ENCODE results near the gene GOLGA6D. TPM values are rescaled to one million over a fixed set of nuclear protein-coding genes. Genes with fewer than 3 reads are reported as not detected.

GOLGA6D gene
- total RNA-seq: not detected in 2 replicates

GRCh38 chr15:75282572-75282971 lies at the start of gene GOLGA6D:
Gene GOLGA6D, plus strand, starts transcription at chr15:75282835. Its CDS starts 41 bp downstream, at chr15:75282876.

GRCh38 chr15:75258034-75258433 lies 24.6 kb upstream of the GOLGA6D start, which contains the start of gene GOLGA6C:
Gene GOLGA6C, plus strand, starts transcription at chr15:75258334. Its CDS starts 265 bp downstream, at chr15:75258599.

GRCh38 chr15:75335705-75336355 lies 53.2 kb downstream of the GOLGA6D start, which contains the start of gene COMMD4:
Gene COMMD4, plus strand, starts transcription at chr15:75336063. Its CDS starts 27 bp downstream, at chr15:75336090.

Small RNAs within 50 kb of the gene (small RNA-seq; reads per million reads assigned to genes)
- gene AC068338.1 (not detected), gene RN7SL327P (not detected), gene RN7SL489P (not detected)

Other genes with a start within 250 kb of the GOLGA6D start
- 5.9 and 8.0 TPM in 2 replicates for gene C15orf39, start 81.0 kb upstream of the GOLGA6D start, total RNA-seq
- gene GOLGA6C, start 24.5 kb upstream of the GOLGA6D start, total RNA-seq: not detected in 2 replicates
- gene COMMD4, start 53.2 kb downstream of the GOLGA6D start, total RNA-seq: 61.8 and 73.1 TPM in 2 replicates
- 2.0 and 2.9 TPM in 2 replicates for gene NEIL1, start 64.2 kb downstream of the GOLGA6D start, total RNA-seq
- gene MAN2C1, start 85.8 kb downstream of the GOLGA6D start, total RNA-seq: 144 and 174 TPM in 2 replicates
- gene SIN3A, start 168.9 kb downstream of the GOLGA6D start, total RNA-seq: 25.0 and 33.0 TPM in 2 replicates